Vagina (tissue), 2 donors: Measurements from ENCODE around the gene C9orf72.

Experiments
- CTCF ChIP-seq, 3 experiments: fragments of 450-650 bp in 2 of 3; fragments of 200-600 bp in 1 of 3; sonication (generic) in 1 of 3; IDR thresholded peaks; one replicate each; pipeline ENCODE4 v1.5.1; 2017 to 2019; ENCODE audit warnings: antibody characterized with exemption in 3 of 3, mild to moderate bottlenecking in 2 of 3, moderate library complexity in 2 of 3
- POLR2AphosphoS5 ChIP-seq, 2 donors: sonication (generic); formaldehyde crosslinking; IDR thresholded peaks; one replicate each; pipeline ENCODE4 v1.9.0; 2017; ENCODE audit warnings: antibody characterized with exemption in 2 of 2, mild to moderate bottlenecking in 2 of 2, low read depth in 1 of 2; ENCODE audit not compliant: insufficient read depth in 1 of 2

GRCh38 chr9:27560457-27560856 lies 12.8 kb downstream of the C9orf72 start:
- TF ChIP-seq CTCF (IDR thresholded peaks at IDR 0.05) (no peak), POLR2AphosphoS5 (IDR thresholded peaks at IDR 0.05; ENCODE audit: insufficient read depth in 1 of 2, low read depth in 1 of 2) (no peak)
